HL-60/S4 treated with phorbol 12-myristate 13-acetate at 8.2 ng/mL for 4 days and 3 days (cell line): ENCODE measurements around the gene BACH2.
"Not testable (repeated sequence)": the region's sequence is repeated elsewhere in the genome, so short reads cannot be mapped to it uniquely, and the experiment has no call there.

ENCODE experiments used
- in situ Hi-C: fragments of 300-500 bp; cut with MboI; formaldehyde crosslinking; loops from 2 replicates; pipeline ENCODE4 v1.15.0; 2022; ENCODE audit warnings: low sequenced_read_pairs

Gene BACH2

GRCh38 chr6:90078513-90079289, 217.9 kb downstream of the BACH2 start:
- in situ Hi-C loops = no loop called here

DNA sequence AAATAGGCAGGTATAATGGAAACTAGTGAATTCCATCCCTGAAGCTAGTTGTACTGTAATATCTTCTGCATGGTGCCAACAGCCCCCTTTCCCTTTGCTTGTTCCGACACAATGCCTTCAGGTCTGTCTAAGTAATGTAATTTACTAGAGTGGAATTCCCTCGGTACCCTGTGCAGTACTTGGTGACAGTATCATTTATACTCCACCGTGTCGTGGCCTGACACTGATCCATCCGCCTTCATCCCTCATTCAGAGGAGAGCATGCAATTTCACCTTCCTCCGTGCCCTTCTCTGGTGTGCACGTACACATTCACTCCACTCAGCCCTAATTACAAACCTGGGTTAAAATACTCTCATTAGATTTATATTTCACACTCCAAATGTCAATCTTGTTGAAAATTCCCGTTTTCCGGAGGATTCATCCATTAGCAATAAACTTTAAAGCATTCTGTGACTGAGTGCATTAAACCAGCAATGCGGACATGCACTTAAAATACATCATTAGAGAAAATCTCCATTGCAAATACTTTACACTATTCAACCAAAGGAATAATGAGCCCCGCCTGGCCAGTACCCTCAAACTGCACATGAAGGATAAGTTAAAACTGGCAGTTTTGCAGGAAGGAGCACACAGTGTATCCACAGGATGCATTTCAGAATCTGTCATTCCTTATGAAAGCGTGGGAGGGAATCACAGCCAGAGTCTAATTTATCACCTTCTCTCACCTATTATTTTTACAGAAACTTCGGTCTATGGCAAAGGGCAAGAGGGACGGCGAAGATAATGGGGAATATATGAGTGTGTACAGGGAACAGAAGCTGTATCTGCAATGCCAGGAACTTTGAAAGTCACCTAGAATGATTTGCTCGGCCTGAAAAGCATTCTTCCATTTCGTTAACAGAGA, 219.9 kb downstream of the BACH2 start:
- in situ Hi-C loops = no loop called here

DNA sequence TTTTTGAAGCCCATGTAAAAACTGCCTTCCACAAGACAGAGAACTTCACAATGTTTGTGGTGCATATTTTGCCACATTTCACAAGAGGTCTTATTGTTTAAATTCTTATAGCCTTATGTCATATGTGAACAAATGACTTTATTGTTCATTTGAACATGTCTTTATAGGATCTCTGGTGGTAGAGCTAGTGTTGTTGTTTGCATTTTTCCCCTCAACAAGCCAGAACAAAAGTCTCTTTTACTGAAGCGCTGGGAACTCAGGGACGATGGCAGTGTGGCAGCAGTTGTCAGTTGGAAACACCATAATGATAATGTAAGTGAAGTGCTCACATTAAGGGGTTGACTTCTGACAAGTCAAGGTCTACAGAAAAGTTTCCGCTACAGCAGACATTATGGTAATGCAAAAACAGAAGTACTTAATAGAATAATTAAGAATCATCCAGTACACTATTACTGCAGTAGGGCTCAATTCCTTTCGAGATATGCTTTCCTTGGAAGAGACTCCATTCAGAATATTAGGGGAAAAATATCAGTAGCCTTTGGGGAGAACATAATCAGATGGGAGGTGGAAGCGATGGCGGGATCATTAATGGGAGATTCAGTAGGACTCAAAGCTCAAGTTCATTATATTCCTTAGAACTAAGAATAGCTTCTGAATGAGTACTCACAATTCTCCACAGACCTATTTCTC, 222.3 kb downstream of the BACH2 start:
- in situ Hi-C loops = no loop called here

DNA sequence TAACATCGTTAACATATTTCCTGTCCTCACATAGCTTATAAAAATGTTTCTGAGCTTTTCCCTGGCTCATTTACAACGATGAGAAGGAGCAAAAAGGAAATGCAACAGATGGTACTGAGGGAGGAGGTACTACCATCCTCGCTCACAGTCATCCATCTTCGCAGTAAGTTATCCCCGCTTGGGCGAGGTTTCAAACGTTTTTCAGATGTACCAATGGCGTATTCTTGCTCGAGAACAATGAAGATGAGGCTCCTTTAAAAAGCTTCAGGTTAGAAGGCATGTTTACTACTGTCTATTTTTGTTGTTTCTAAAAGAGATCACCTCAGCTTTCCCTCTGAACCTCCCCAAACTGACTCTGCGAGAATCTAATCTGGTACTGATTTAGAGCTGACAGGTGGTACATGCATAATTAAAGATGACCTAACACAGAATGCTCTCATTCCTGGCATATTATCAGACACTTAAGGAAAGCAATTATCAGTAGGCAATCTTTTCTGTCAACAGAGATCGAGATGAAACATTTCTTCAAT, 223.6 kb downstream of the BACH2 start:
- in situ Hi-C loops = no loop called here

- in situ Hi-C loops = no loop called here
Measured at GRCh38 chr6:90072501-90072900, 224.1 kb downstream of the BACH2 start.

- in situ Hi-C loops = no loop called here
Measured at GRCh38 chr6:90068703-90069523, 227.7 kb downstream of the BACH2 start.

- in situ Hi-C loops = no loop called here
Measured at GRCh38 chr6:90068264-90068663, 228.4 kb downstream of the BACH2 start.

DNA sequence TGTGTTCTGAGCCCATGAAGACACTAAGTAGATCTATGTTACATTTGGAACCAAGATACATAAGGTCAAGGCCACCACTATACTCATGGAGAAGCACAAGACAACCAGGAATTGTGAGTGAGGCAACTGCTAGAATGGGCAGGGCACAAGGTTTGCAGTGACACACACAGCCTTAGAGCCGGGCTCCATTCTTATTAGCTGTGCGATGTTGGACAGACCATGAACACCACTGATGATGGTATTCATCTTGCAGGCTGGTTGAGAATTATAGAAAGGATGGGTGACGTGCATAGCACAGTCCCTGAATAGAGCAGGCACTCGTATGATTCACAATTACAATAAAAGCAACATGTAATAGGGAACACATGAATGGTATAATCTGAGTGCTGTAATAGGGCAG, 229.9 kb downstream of the BACH2 start:
- in situ Hi-C loops = no loop called here

DNA sequence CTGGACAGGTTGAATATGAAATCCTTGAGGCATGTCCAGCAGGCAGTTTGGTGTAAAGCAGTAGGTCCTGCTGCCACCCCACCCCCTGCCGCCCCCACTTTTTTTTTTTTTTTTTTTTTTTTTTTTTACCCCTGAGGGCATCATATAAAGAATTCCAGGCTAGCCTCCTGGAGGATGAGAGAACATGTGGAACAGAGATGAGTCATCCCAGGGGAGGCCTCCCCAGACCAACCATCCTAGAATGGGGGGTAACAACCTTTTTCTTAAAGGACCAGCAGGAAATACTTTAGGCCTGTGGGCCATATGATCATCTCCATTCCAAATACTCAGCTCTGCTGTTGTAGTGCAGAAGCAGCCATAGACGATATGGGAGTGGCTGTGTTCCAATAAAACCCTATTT, 231.5 kb downstream of the BACH2 start:
- in situ Hi-C loops = no loop called here

GRCh38 chr6:90062667-90063066, 234.0 kb downstream of the BACH2 start:
- in situ Hi-C loops = no loop called here

DNA sequence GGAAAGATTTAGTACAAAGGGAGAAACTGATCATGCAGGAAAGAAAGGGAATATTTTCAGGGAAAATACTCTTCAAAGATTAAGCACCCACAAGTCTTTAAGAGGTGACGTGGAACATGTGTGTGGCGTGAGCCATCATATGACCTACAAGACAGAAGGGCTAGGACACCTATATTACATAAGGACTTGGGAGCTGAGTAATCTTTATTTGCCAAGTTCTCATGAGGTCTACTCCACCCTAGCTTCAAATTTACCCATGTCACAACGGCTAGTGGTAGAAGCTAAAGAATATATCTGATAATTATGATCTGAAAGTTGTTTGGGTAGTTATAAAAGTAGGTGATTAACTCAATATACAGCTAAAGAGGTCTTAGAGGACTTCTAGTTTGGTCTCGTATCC, 234.6 kb downstream of the BACH2 start:
- in situ Hi-C loops = no loop called here

GRCh38 chr6:90059178-90059577, 237.5 kb downstream of the BACH2 start:
- in situ Hi-C loops = not testable (repeated sequence)

DNA sequence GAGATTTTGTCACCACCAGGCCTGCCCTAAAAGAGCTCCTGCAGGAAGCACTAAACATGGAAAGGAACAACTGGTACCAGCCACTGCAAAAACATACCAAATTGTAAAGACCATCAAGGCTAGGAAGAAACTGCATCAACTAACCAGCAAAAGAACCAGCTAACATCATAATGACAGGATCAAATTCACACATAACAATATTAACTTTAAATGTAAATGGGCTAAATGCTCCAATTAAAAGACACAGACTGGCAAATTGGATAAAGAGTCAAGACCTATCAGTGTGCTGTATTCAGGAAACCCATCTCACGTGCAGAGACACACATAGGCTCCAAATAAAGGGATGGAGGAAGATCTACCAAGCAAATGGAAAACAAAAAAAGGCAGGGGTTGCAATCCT, 240.7 kb downstream of the BACH2 start:
- in situ Hi-C loops = not testable (repeated sequence)

GRCh38 chr6:90054193-90054592, 242.4 kb downstream of the BACH2 start:
- in situ Hi-C loops = not testable (repeated sequence)

DNA sequence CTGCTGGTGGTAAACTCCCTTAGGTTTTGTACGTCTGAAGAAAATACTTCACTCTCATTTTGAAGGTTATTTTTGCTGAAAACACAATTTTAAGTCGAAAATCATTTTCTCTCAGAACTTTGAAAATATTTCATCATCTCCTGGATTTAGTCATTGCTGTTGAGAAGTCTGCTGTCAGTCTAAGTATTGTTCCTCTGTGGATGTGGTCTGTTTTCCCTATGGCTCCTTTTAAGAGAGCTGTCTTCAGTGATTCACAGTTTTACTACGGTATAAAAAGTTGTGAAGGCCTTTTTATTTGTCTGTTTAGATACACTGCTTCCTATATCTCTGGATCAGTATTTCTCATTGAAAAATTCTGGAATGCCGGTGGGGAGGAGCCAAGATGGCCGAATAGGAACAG, 243.0 kb downstream of the BACH2 start:
- in situ Hi-C loops = no loop called here

GRCh38 chr6:90049295-90049694, 247.3 kb downstream of the BACH2 start:
- in situ Hi-C loops = no loop called here

DNA sequence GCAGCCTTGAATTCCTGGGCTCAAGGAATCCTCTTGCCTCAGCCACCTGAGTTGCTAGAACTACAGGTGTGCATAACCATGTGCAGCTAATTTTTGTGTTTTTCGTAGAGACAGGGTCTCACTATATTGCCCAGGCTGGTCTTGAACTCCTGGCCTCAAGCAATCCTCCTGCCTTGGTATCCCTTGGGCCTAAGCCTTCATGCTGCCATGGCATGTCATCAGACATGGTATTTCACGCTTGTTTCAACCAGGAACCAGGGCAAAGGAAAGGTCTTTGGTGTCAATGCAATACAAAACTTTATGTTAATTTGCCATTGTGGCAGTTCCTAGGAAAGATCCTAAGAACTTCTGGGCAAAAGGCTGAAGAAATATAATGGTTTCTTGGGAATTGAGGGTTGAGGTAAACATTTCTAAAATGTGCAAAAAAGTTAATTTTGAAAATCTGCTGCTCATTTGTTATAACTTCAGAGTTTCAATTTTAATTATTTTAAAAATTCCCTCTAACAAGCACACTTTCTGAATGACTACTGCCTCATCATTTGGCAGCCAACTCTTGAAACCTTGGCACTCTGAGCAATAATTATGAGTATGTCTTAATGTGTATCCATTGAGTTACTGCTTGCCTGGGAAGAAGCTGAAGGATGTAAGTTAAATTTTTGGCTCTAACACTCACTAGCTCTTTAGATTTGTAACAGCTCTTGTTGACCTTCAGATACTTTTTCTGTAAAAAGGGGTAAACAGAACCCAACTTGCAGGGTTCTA, 248.3 kb downstream of the BACH2 start:
- in situ Hi-C loops = no loop called here

GRCh38 chr6:90045535-90045934, 251.1 kb downstream of the BACH2 start:
- in situ Hi-C loops = no loop called here

DNA sequence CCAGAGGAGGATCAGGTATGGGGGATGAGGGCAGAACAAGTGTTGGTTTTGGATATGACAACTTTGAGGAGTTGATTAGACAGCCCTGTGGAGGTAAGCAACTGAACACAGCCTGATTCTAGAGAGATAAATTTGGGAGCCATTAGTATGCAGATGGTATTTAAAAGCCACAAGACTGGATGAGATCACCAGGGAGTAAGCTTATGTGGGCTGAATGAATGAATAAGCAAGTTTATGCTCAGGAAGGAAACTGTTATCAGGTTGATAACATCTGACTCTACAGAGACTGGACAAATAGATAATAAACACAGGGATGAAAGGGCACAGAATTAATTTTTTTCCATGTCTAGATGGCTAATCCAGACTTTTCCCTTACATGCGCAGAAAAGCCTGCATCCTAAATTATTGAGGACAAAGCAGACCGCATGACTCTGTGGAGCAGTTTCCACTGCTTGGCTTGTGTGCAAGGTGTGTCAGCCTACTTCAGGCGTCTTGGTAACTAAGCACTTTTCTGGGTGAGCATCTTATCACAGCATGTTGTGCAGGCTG, 251.7 kb downstream of the BACH2 start:
- in situ Hi-C loops = no loop called here
